HG03575 (cell line): ENCODE results near the gene SLC25A23.
"Not testable (repeated sequence)": the region's sequence is repeated elsewhere in the genome, so short reads cannot be mapped to it uniquely, and the experiment has no call there.

Experiments used
- ATAC-seq: cut with Tn5 transposase; IDR thresholded peaks from one replicate; pipeline ENCODE4 v1.9.1; 2021; ENCODE audit not compliant: unreplicated experiment, insufficient number of reproducible peaks, low FRiP score; ENCODE audit errors: extremely low read depth

SLC25A23 gene

DNA sequence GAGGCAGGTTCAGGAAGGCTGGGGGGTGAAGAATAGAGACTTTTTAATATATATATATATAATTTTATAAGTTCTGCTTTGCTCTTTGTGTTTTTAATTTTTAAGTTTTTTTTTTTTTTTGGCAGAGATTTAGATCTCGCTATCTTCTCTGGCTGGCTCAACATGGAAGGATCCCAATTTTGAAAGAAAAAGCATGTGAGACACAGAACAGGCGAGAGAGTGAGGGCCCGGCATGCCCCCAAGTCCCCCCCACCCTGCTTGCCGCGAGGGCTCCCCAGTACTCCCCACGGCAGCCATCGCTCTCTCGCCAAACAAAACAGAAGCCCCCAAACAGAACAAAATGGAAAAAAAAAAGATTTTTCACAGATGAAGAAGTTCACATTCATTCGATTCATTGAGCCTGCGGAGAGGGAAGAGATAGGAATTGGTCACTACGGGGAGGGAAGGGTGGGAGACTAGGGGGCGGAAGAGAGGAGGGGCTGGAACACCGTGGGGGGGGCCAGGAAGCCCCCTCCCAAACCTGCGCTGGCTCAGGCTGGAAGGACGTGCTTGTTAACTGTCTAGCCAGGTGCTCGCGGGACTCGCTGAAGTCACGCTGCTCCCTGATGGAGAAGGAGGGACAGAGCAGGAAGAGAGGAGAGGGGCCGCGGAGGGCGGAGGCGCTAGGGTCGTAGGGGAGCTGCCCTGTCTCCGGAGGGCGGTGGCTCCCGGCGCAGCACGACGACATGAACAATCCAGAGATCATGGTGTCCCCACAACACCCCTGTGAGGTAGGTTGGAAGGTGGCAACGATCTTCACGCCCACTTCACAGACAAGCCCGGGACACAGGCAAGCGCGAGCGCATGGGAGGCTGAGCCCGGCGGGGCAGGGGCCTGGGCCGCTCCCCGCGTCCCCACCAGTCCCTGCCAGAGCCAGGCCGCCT is 45.6 kb downstream of the SLC25A23 start:
- ATAC-seq = no peak

DNA sequence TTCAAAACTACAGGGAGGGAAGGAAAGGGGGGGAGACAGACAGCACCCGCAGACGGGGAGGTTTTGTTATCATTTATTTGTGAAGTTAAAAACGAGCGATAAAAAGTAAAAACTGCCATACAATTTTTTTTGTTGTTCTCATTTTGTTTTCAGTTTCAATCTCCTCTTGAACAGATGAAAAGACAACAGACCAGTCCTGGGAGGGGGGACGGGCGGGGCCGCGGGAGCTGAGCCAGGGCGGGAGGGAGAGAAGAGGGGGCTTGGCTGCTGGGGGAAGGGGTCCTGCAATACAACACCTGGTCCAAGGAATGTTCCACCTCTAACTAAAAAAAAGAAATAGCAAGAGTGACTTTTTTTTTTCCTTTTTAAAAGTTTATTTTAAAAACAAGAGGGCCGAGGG is 46.3 kb downstream of the SLC25A23 start:
- no peak for ATAC-seq

DNA sequence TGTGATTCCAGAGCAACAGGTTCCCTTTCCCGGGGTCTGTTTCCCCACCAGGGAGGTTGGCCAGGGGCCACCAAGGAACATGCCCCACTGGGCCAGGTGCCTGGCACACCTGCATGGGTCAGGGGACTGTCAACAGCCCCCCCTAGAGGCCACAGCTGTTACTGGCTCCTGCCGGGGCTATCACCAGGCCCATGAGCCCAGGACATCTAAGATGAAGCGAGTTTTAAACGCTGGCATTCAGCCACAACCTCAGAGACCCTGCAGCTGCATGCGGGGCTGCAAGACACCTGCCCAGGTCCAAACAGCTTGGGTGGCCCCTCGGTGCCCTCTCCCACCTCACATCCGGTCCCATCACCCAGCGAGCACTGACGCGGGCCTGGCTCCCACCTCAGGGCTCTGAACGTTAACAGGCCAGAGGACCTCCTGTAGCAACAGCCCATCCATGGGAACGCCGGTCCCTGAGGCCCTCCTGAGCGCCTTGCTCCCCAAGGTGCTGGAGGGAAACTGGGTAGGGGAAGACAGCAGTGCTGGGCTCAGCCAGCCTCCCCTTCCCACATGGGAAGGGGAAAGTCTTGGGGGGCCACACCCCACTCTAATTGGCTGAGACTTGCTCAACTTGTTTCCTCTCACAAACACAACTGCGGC is 47.0 kb downstream of the SLC25A23 start:
- ATAC-seq = no peak

DNA sequence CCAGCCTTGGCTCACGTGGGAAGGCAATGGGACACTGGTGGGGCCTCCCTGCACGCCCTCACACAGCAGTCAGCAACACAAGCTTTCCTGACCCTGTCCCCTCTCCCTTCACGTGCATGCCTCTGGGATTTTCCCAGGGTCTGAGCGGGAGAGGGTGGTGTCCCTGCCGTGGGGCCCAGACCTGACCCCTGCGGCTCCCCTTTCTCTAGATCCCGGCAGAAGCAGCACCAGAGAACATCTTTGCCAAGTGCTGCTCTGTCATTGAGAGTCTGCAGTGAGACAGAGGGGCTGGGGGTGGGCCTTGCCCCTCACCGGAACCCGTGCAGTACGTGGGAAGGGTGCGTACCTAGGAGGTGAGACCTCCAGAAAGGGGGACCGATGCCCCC is 47.5 kb downstream of the SLC25A23 start:
- no peak for ATAC-seq

DNA sequence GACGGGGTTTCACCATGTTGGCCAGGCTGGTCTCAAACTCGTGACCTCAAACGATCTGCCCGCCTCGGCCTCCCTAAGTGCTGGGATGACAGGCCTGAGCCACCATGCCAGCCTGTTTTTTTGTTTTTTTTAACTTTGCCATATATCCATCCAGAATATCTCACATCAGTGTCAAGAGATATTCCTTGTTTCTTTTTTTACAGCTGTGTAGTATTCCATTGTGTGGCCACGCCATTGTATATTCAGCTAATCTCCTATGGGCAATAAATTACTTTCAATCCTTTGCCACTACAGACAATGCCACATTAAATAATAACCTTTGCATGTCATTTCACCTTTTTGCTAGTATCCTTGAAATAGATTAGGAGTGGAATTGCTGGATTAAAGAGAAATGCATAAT is 50.2 kb downstream of the SLC25A23 start:
- no peak for ATAC-seq

DNA sequence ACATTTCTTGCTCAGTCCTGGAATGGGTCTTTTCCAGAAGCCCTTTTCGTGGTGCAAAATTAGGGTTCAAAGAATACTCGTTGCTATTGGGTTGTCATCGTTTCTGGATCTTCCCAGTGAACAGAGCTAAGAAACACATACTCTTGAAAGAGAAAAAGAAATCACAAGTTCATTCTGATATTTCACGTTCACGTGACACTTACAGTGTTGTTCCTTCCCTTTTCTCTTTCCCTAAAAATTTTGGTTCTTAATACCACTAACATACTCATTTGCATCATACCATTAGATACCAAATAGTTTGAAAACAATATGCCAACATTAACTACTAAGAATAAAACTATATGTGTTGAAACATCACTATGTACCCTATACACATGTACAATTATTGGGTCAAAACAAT is 53.2 kb downstream of the SLC25A23 start:
- ATAC-seq = no peak

DNA sequence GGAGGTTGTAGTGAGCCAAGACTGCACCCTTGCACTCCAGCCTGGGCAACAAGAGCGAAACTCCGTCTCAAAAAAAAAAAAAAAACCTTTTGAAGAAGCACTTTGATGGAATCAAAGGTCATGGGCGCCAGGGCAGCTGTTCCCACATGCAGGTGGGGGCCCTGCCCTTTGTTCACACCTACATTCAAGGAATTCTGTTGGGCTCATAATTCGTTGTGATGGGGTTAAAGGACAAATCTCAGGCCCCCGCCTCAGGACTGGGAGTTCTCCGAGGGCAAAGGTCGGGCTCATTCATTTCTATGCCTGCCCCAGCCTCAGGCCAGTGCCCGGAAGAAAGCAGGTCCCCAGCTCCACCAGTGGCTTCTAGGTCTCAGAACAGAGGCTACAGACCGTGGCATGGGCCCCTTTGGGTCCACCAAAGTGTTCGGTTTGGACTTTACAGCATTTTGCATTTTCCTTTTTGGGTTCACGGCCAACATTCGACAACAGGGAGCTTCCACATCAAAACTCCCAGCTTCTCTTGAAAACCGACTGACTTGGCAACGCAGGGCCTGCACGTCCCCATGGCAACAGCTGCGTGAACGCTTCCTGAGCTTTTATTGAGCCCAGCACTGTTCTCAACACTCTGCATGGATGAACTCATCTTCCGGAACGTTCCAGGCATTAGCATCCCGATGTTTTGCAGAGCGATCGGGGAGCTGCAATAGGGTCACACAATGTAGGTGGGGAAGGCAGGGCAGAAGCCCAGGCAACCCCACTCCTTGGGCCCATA is 56.6 kb downstream of the SLC25A23 start:
- ATAC-seq = no peak

DNA sequence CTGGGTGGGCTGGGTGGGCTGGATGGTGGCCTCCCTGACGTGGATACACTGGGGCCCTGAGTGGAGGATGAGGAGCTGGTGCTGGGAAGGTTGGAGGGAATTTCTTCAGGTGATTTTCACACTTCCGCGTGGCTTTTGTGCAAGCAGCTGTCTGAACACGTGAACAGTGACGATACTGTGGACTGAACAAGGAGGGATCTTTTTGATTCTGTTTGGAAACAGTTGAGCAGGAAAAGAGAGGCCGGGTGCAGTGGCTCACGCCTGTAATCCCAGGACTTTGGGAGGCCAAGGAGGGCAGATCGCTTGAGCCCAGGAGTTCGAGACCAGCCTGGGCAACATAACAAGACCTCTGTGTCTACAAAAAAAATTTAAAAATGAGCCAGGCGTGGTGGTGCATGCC is 57.5 kb downstream of the SLC25A23 start:
- no peak for ATAC-seq

DNA sequence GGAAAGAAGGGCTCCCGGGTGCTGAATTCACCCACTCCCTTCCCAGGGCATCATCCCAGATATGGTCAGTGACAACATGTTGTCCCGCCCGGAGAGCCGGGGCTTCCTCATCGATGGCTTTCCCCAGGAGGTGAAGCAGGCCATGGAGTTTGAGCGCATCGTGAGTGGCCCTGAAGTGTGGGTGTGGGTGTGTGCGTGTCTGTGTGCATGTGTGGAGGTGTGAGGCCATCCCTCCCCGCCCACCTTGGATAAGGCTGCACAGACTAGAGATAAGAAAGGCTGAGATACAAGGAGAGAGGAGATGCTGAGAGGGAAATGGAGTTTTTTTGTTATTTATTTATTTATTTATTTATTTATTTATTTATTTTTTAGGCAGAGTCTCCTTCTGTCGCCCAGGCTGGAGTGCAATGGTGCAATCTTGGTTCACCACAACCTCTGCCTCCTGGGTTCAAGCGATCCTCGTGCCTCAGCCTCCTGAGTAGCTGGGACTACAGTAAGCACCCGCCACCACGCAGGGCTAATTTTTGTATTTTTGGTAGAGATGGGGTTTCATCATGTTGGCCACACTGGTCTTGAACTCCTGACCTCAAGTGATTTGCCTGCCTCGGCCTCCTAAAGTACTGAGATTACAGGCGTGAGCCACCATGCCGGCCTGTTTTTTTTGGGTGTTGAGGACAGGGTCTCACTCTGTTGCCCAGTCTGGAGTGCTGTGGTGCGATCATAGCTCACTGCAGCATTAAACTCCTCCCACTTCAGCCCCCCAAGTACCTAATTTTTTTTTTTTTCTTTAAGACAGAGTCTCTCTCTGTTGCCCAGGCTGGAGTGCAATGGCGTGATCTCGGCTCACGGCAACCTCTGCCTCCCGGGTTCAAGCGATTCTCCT is 59.3 kb downstream of the SLC25A23 start:
- ATAC-seq = not testable (repeated sequence)

DNA sequence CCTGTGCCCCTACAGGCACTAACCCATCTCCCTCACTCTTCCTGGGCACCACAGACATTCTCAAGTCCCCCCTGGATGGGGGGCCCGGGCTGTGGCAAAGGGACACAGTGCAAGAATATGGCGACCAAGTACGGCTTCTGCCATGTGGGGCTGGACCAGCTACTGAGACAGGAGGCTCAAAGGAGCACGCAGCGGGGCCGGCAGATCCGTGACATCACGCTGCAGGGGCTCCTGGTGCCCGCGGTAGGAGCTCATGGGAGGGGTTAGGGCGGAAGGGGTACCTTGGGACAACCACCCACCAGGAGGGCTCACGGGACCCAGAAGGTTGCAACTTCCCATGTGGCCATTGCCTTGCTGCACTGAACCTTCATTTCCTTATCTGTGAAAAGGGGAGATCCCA is 63.3 kb downstream of the SLC25A23 start:
- ATAC-seq = no peak

DNA sequence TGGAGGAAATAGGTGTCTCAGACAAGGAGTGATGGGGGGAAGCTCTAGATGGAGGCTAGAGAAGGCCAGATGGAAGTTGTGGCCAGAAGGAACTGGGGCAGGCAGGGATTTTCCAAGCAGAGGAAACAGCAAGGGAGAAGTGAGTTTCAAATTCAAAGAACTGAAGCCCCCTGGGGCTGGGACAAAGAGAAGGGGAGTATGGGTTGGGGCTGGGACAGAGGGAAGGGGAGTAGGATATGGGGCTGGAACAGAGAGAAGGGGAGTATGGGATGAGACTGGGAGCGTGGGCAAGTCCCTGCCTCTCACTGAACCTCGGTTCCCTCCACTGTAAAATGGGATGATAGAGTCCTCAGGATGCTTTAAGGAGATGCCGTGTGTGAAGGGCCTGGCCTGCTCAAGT is 64.8 kb downstream of the SLC25A23 start:
- no peak for ATAC-seq

DNA sequence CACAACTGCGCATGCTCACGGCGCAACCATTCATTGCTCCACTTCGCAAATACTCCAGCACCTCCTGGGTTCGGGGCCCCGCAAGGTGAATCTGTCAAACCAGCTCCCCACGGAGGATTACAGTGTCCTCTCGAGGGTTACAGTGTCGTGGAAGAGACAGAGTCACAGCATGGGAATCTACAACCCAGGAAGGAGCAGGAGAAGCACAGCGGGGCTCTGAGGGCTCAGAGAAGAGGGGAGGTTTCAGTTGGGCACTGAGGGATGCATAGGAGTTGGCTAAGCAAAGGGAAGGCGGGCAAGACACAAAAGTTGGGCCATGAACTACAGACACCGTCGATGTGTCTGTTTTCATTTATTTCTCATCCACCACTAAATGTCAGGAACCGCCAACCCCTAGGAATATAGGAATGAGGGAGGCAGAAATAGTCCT is 65.6 kb downstream of the SLC25A23 start:
- no peak for ATAC-seq

DNA sequence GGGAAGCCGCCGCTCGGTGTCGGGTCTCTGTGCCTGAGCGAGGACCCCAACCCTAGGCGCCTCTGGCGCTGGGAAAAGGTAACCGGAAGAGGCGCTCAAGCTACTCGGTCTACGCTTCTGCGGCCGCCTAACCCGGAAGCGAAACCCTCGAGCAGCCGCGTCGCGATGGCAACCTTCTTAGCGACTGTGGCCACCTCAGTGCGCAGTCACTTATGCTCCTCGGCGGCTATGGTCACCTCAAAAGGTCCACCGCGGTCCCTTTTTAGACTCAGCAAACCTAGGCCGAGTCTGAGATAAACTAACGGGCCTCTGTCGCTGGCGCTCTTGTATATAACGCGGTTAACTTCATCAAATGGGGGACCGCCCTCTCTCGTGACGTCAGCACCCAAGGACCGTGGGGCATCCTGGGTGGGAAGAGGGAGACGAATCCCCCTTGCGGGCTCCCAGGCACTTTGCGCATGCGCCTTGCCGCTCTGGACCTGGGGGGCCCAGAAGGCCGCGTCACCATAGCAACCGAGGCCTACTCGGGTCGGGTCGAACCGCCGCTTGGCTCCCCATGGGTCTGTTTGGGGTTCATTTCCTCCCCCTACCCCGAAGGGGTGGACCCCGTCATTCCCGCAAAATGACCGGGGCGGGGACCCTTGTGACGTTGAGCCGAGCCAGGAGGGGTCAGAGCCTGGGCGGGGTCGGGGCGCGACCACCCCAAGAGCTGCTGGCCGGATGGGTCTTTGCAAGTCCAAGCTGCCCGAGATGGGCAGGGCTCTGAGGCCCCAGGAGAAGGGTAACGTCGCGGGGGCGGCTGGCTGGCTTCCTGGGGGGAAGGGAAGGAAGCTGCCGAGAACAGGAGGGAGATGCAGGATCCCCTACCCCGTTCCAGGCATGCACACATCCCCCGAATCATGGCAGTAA is 66.3 kb downstream of the SLC25A23 start, which contains the start of gene GTF2F1:
Gene GTF2F1 (minus strand): TSS at position 91 of the 909 bp plus-strand sequence. CDS start 169 bp downstream, outside the sequence.
- no peak for ATAC-seq

DNA sequence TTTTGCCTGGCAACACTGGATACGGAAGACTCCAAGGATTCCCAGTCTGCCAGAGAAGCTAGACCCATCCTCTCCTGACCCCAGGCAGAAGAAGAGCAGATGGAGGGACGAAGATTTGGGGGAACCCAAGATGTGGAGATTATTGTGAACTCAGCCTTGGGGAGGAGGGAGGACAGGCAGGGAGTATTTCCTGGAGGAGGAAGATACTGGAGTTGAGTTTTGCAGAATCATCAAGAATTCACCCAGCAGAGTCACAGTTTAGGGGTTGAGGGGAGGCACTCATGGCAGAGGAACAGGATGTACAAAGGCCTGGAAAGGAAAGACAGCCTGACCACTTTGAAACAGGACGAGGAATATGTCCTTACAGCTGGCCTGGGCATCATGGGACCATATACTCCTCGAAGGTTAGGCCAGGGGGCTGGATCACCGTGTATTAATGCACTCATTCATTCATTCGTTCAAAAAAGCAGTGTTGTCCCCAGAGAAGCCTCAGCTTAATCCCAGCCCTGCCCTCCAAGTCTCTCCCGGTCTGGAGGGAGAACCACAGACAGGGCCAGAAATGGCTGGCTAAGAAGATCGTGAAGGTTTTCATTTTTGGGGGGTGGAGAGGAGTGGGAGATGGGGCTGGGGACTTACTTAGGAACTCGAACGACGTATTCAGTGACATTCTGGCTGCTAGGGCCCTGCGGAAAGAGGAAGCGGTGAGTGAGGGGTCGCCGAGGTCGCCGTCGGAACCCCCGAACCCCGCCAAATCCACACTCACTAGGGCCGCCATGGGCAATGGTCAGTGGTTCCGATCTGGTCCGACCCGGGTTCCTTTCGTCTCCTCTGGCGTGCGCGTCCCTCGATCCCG is 67.1 kb downstream of the SLC25A23 start:
- ATAC-seq = no peak
